ENCODE data around the gene MAST4. TPM values are rescaled to one million over a fixed set of nuclear protein-coding genes. Genes with fewer than 3 reads are reported as not detected.

The MAST4 gene
- total and polyA plus RNA-seq, 2 donors (not counting 1 experiment from before 2014, with no cell fraction given) = 2.5 to 57.1 TPM

- no peak overlapping the region for H2AFZ ChIP-seq (ENCODE audit: insufficient read depth, low read depth, low read length, poor library complexity, severe bottlenecking)
- ATAC-seq (ENCODE audit: low read depth) (peak; percentile 69), DNase-seq (peak; percentile 69)
- no peaks in the 10 kb centered on the region for H3K27me3 Mint-ChIP-seq
- no peaks in the 10 kb centered on the region for H3K36me3 ChIP-seq (replicated peaks in 1 of 2; ENCODE audit: control extremely low read depth in 1 of 2, control insufficient read depth in 1 of 2, extremely low read depth in 1 of 2, insufficient read depth in 2 of 2, low read length in 1 of 2)
- H3K4me1 Mint-ChIP-seq = peaks cover 17% of the 10 kb centered on the region
- H4K20me1 ChIP-seq (ENCODE audit: control insufficient read depth, insufficient read depth, low read length, poor library complexity, severe bottlenecking) = no peaks in the 10 kb centered on the region
- no peak overlapping the region for H3K4me3 Mint-ChIP-seq
- no peaks in the 10 kb centered on the region for H3K27me3 ChIP-seq (replicated peaks in 1 of 4; ENCODE audit: control extremely low read depth in 1 of 4, control insufficient read depth in 3 of 4, insufficient read depth in 4 of 4, low read length in 3 of 4)
- intact Hi-C loops (cut with micrococcal nuclease) = loop anchor here (1.0 to 10.0 kb wide), 3 partner anchors 9 to 152 kb away; no protein-coding TSS in a partner anchor
- no peaks in the 10 kb centered on the region for H3K79me2 ChIP-seq (ENCODE audit: control insufficient read depth, insufficient read depth, low read length)
- POLR2A ChIA-PET = interaction anchor here (1.4 to 1.5 kb wide), 2 partner anchors 42 to 50 kb away, joined by 3 read pairs; no protein-coding TSS in a partner anchor
- no peak overlapping the region for H3K4me3 ChIP-seq (ENCODE audit: control extremely low read depth in 1 of 5, extremely low read depth in 1 of 5, insufficient read depth in 1 of 5, low read depth in 2 of 5, low read length in 4 of 5)
- TF ChIP-seq CTCF (IDR thresholded peaks at IDR 0.05) (peak; percentile 95), EZH2 (IDR thresholded peaks at IDR 0.05; ENCODE audit: borderline replicate concordance, insufficient read depth, low read depth, low read length, poor library complexity, severe bottlenecking) (no peak)
- H3K9me3 ChIP-seq (ENCODE audit: control extremely low read depth in 1 of 3, control insufficient read depth in 2 of 3, insufficient read depth in 1 of 3, low read length in 2 of 3) = no peaks in the 10 kb centered on the region
- CTCF ChIA-PET = interaction anchor here (0.5 to 19.5 kb wide), 18 partner anchors 9 to 1096 kb away, joined by 3 to 582 read pairs (median 6); partner anchors contain the start of gene CD180
- peak overlapping the region; percentile 46 for H3K27ac Mint-ChIP-seq
- H3K4me1 ChIP-seq (ENCODE audit: control insufficient read depth in 2 of 2, insufficient read depth in 2 of 2, low read length in 2 of 2) = peaks cover 3 to 6% of the 10 kb centered on the region in 2 donors
- peak overlapping the region; percentile 6 for H3K4me2 ChIP-seq (replicated peaks; ENCODE audit: low read depth, low read length, poor library complexity, severe bottlenecking)
- H3K27ac ChIP-seq (ENCODE audit: low read length in 2 of 2) = no peak overlapping the region
- no CpG with 5 or more reads among the region's 5 CpGs for WGBS (ENCODE audit: insufficient coverage)
- no peaks in the 10 kb centered on the region for H3K9me3 Mint-ChIP-seq (ENCODE audit: insufficient read depth)
- no peak overlapping the region for H3K9ac ChIP-seq (ENCODE audit: low read length)
Observed at GRCh38 chr5:67156976-67157583, 560.9 kb downstream of the MAST4 start.

GRCh38 chr5:67160272-67160671, 564.1 kb downstream of the MAST4 start:
- Histone ChIP-seq H3K9me3 (ENCODE audit: control extremely low read depth in 1 of 3, control insufficient read depth in 2 of 3, insufficient read depth in 1 of 3, low read length in 2 of 3) (peaks cover 0 to 10% (median 0%) of the 10 kb centered on the region in 3 donors), H3K4me3 (ENCODE audit: control extremely low read depth in 1 of 5, extremely low read depth in 1 of 5, insufficient read depth in 1 of 5, low read depth in 2 of 5, low read length in 4 of 5) (no peak overlapping the region), H3K27me3 (replicated peaks in 1 of 4; ENCODE audit: control extremely low read depth in 1 of 4, control insufficient read depth in 3 of 4, insufficient read depth in 4 of 4, low read length in 3 of 4) (no peaks in the 10 kb centered on the region), H4K20me1 (ENCODE audit: control insufficient read depth, insufficient read depth, low read length, poor library complexity, severe bottlenecking) (no peaks in the 10 kb centered on the region), H3K79me2 (ENCODE audit: control insufficient read depth, insufficient read depth, low read length) (no peaks in the 10 kb centered on the region), H3K4me2 (replicated peaks; ENCODE audit: low read depth, low read length, poor library complexity, severe bottlenecking) (no peak overlapping the region), H3K27ac (ENCODE audit: low read length in 2 of 2) (no peak overlapping the region), H3K9ac (ENCODE audit: low read length) (no peak overlapping the region), H3K4me1 (ENCODE audit: control insufficient read depth in 2 of 2, insufficient read depth in 2 of 2, low read length in 2 of 2) (peaks cover 3 to 10% of the 10 kb centered on the region in 2 donors), H2AFZ (ENCODE audit: insufficient read depth, low read depth, low read length, poor library complexity, severe bottlenecking) (no peak overlapping the region), H3K36me3 (replicated peaks in 1 of 2; ENCODE audit: control extremely low read depth in 1 of 2, control insufficient read depth in 1 of 2, extremely low read depth in 1 of 2, insufficient read depth in 2 of 2, low read length in 1 of 2) (peaks cover 0 to 21% of the 10 kb centered on the region in 2 experiments)
- POLR2A ChIA-PET = no interaction called here
- Mint-ChIP-seq H3K9me3 (ENCODE audit: insufficient read depth) (no peaks in the 10 kb centered on the region), H3K27ac (peak overlapping the region; percentile 71), H3K4me1 (peaks cover 19% of the 10 kb centered on the region), H3K4me3 (no peak overlapping the region), H3K27me3 (no peaks in the 10 kb centered on the region)
- intact Hi-C loops (cut with micrococcal nuclease) = no loop called here
- WGBS (ENCODE audit: insufficient coverage) = no CpG with 5 or more reads among the region's 3 CpGs
- TF ChIP-seq EZH2 (IDR thresholded peaks at IDR 0.05; ENCODE audit: borderline replicate concordance, insufficient read depth, low read depth, low read length, poor library complexity, severe bottlenecking) = no peak
- no peak for TF ChIP-seq CTCF (IDR thresholded peaks at IDR 0.05)
- ATAC-seq (ENCODE audit: low read depth) = no peak
- DNase-seq = no peak
- CTCF ChIA-PET = interaction anchor here (19.5 kb wide), 1 partner anchor 45 kb away, joined by 582 read pairs; no protein-coding TSS in a partner anchor

Data from B cell (primary cell).